Suprapubic skin (tissue), 4 donors: Measurements from ENCODE around the gene NPLOC4. TPM values are rescaled to one million over a fixed set of nuclear protein-coding genes. Genes with fewer than 3 reads are reported as not detected.

Experiments
- DNase-seq, 2 donors: peaks; one replicate each; pipeline ENCODE4 v3.0.0-alpha.2; 2019; ENCODE audit warnings: low spot score in 2 of 2
- H3K27ac ChIP-seq: fragments of 200-600 bp; sonication (generic); one replicate; pipeline ENCODE4 v1.5.1; 2019
- H3K27me3 ChIP-seq: fragments of 200-600 bp; sonication (generic); one replicate; pipeline ENCODE4 v1.5.1; 2019
- H3K36me3 ChIP-seq: fragments of 200-600 bp; sonication (generic); one replicate; pipeline ENCODE4 v1.5.1; 2019
- H3K4me1 ChIP-seq: fragments of 200-600 bp; sonication (generic); one replicate; pipeline ENCODE4 v1.5.1; 2019
- H3K4me3 ChIP-seq: fragments of 200-600 bp; sonication (generic); one replicate; pipeline ENCODE4 v1.5.1; 2019; ENCODE audit warnings: mild to moderate bottlenecking
- H3K9me3 ChIP-seq: fragments of 200-600 bp; sonication (generic); one replicate; pipeline ENCODE4 v1.5.1; 2019
- CTCF ChIP-seq, 2 donors: fragments of 200-600 bp in 1 of 2; fragments of 450-650 bp in 1 of 2; sonication (generic) in 1 of 2; IDR thresholded peaks; one replicate each; pipeline ENCODE4 v1.5.1; 2016 to 2019; ENCODE audit warnings: antibody characterized with exemption in 2 of 2, mild to moderate bottlenecking in 1 of 2, moderate library complexity in 1 of 2
- EP300 ChIP-seq: sonication (generic); formaldehyde crosslinking; IDR thresholded peaks from one replicate; pipeline ENCODE4 v1.6.1; 2017; ENCODE audit warnings: antibody characterized with exemption
- POLR2A ChIP-seq, 2 donors: fragments of 450-650 bp; IDR thresholded peaks; one replicate each; pipeline ENCODE4 v1.6.1; 2017; ENCODE audit warnings: antibody characterized with exemption in 2 of 2, mild to moderate bottlenecking in 2 of 2, moderate library complexity in 2 of 2
- POLR2AphosphoS5 ChIP-seq, 3 donors: sonication (generic); formaldehyde crosslinking; IDR thresholded peaks; one replicate each; pipeline ENCODE4 v1.6.1; 2017; ENCODE audit warnings: antibody characterized with exemption in 3 of 3
- WGBS: methylation state at CpG from one replicate; pipeline ENCODE4 v1.1.5; 2018; 5-methylcytosine and 5-hydroxymethylcytosine counted together
- total RNA-seq, 4 donors: library from RNA; depleted of rRNA; stranded (reverse); fragments of >200 nt; gene quantifications; one replicate each; pipeline ENCODE4 v1.1.0, GENCODE V29; 2016

Gene NPLOC4
- total RNA-seq, 4 donors from 2014 or later, result 77.1 to 115 (median 91.7) TPM

- Histone ChIP-seq H3K9me3 (no peaks in the 10 kb centered on the region), H3K27me3 (no peaks in the 10 kb centered on the region), H3K4me3 (no peak overlapping the region), H3K4me1 (no peaks in the 10 kb centered on the region), H3K36me3 (peaks cover 59% of the 10 kb centered on the region), H3K27ac (no peak overlapping the region)
- WGBS, result 69% methylated on average over 10 of the region's 12 CpGs
- TF ChIP-seq EP300, result no peak
- no peak for TF ChIP-seq CTCF (IDR thresholded peaks at IDR 0.05)
- no peak for TF ChIP-seq POLR2AphosphoS5 (IDR thresholded peaks at IDR 0.05)
- DNase-seq, result no peak
These were observed 54.2 kb downstream of the NPLOC4 start for GRCh38 chr17:81582749-81583148.

GRCh38 chr17:81582341-81582740 lies 54.6 kb downstream of the NPLOC4 start:
- H3K36me3 ChIP-seq, result peaks cover 61% of the 10 kb centered on the region
- TF ChIP-seq EP300 (no peak), CTCF (IDR thresholded peaks at IDR 0.05) (no peak), POLR2A (IDR thresholded peaks at IDR 0.05) (no peak), POLR2AphosphoS5 (IDR thresholded peaks at IDR 0.05) (no peak)
- 78% methylated on average over 5 of the region's 5 CpGs for WGBS
- H3K27me3 ChIP-seq, result no peaks in the 10 kb centered on the region
- H3K9me3 ChIP-seq, result no peaks in the 10 kb centered on the region
- no peak for DNase-seq
- H3K4me1 ChIP-seq, result no peaks in the 10 kb centered on the region
- H3K27ac ChIP-seq, result no peak overlapping the region
- no peak overlapping the region for H3K4me3 ChIP-seq

GRCh38 chr17:81581758-81582157 lies 55.2 kb downstream of the NPLOC4 start:
- no peak overlapping the region for H3K4me3 ChIP-seq
- no peak for TF ChIP-seq POLR2A (IDR thresholded peaks at IDR 0.05)
- peaks cover 56% of the 10 kb centered on the region for H3K36me3 ChIP-seq
- H3K4me1 ChIP-seq, result peaks cover 4% of the 10 kb centered on the region
- 95% methylated on average over 4 of the region's 8 CpGs for WGBS
- no peak for DNase-seq
- no peaks in the 10 kb centered on the region for H3K9me3 ChIP-seq
- H3K27ac ChIP-seq, result no peak overlapping the region
- no peaks in the 10 kb centered on the region for H3K27me3 ChIP-seq

- Histone ChIP-seq H3K36me3 (peaks cover 46% of the 10 kb centered on the region), H3K4me3 (no peak overlapping the region), H3K27ac (no peak overlapping the region), H3K9me3 (no peaks in the 10 kb centered on the region), H3K4me1 (peaks cover 5% of the 10 kb centered on the region), H3K27me3 (no peaks in the 10 kb centered on the region)
- DNase-seq, result no peak
- WGBS, result 100% methylated on average over 5 of the region's 6 CpGs
- TF ChIP-seq POLR2AphosphoS5 (IDR thresholded peaks at IDR 0.05) (no peak), CTCF (IDR thresholded peaks at IDR 0.05) (no peak), EP300 (no peak)
These were observed 56.4 kb downstream of the NPLOC4 start for GRCh38 chr17:81580481-81580880.

GRCh38 chr17:81579821-81580321 lies 57.0 kb downstream of the NPLOC4 start:
- no peaks in the 10 kb centered on the region for H3K27me3 ChIP-seq
- no peaks in the 10 kb centered on the region for H3K9me3 ChIP-seq
- H3K27ac ChIP-seq, result no peak overlapping the region
- H3K4me3 ChIP-seq, result no peak overlapping the region
- H3K4me1 ChIP-seq, result peaks cover 5% of the 10 kb centered on the region
- no peak for DNase-seq
- TF ChIP-seq POLR2A (IDR thresholded peaks at IDR 0.05) (no peak), CTCF (IDR thresholded peaks at IDR 0.05) (no peak), POLR2AphosphoS5 (IDR thresholded peaks at IDR 0.05) (no peak), EP300 (no peak)
- peaks cover 46% of the 10 kb centered on the region for H3K36me3 ChIP-seq
- WGBS, result 93% methylated on average over 10 of the region's 10 CpGs

- WGBS, result 92% methylated on average over 6 of the region's 6 CpGs
- no peak for DNase-seq
- Histone ChIP-seq H3K4me1 (peaks cover 5% of the 10 kb centered on the region), H3K36me3 (peaks cover 42% of the 10 kb centered on the region), H3K27ac (no peak overlapping the region), H3K4me3 (no peak overlapping the region), H3K27me3 (no peaks in the 10 kb centered on the region), H3K9me3 (no peaks in the 10 kb centered on the region)
- TF ChIP-seq POLR2AphosphoS5 (IDR thresholded peaks at IDR 0.05), result no peak
- no peak for TF ChIP-seq POLR2A (IDR thresholded peaks at IDR 0.05)
- no peak for TF ChIP-seq EP300
- TF ChIP-seq CTCF (IDR thresholded peaks at IDR 0.05), result no peak
These were observed 57.6 kb downstream of the NPLOC4 start for GRCh38 chr17:81579298-81579697.
